CD4-positive, alpha-beta T cell (primary cell): ENCODE results near the gene ITGA7. TPM values are rescaled to one million over a fixed set of nuclear protein-coding genes. Genes with fewer than 3 reads are reported as not detected.

Source experiments
- ATAC-seq: fragments of 200-7000 bp; cut with Tn5 transposase; one replicate; pipeline ENCODE4 v1.10.0; 2022; ENCODE audit warnings: mild to moderate bottlenecking; ENCODE audit not compliant: poor library complexity
- CTCF ChIA-PET: fragments of 350-600 bp; sonication (Branson Sonifier 250); formaldehyde crosslinking; loops from one replicate; lab custom pipeline; 2021; ENCODE audit warnings: antibody characterized with exemption, inconsistent platforms; lab: Charles Lee
- POLR2A ChIA-PET: fragments of 350-600 bp; sonication (Branson Sonifier 250); formaldehyde crosslinking; loops from one replicate; lab custom pipeline; 2021; ENCODE audit warnings: antibody characterized with exemption, inconsistent platforms; lab: Charles Lee
- DNase-seq, 14 experiments: peaks; one replicate each; pipeline ENCODE4 v3.0.0-alpha.2; 2013 to 2020; ENCODE audit warnings: mixed read lengths in 2 of 14
- H3K27ac ChIP-seq, 2 donors: one replicate each; pipeline versions ENCODE4 v1.5.1 to v1.7.0; 2013; ENCODE audit warnings: low read length in 2 of 2, low read depth in 1 of 2, mild to moderate bottlenecking in 1 of 2
- H3K27me3 ChIP-seq, 2 experiments: 1 replicate in 1 of 2; 2 replicates in 1 of 2; pipeline versions ENCODE4 v1.6.1 to v1.7.0; 2013; ENCODE audit warnings: low read length in 2 of 2, control low read depth in 1 of 2, mild to moderate bottlenecking in 1 of 2, moderate library complexity in 1 of 2; ENCODE audit not compliant: insufficient read depth in 2 of 2, control insufficient read depth in 1 of 2
- H3K36me3 ChIP-seq: one replicate; pipeline ENCODE4 v1.6.1; 2013; ENCODE audit warnings: low read length, control low read depth; ENCODE audit not compliant: insufficient read depth
- H3K4me1 ChIP-seq: one replicate; pipeline ENCODE4 v1.6.1; 2013; ENCODE audit warnings: low read length, control low read depth; ENCODE audit not compliant: insufficient read depth
- H3K4me3 ChIP-seq: one replicate; pipeline ENCODE4 v1.5.1; 2013; ENCODE audit warnings: mild to moderate bottlenecking, low read length, moderate library complexity
- H3K9me3 ChIP-seq, 2 experiments: 1 replicate in 1 of 2; 2 replicates in 1 of 2; pipeline versions ENCODE4 v1.6.1 to v1.7.0; 2013; ENCODE audit warnings: low read length in 2 of 2, mild to moderate bottlenecking in 2 of 2, control low read depth in 1 of 2, moderate library complexity in 1 of 2; ENCODE audit not compliant: control insufficient read depth in 1 of 2, insufficient read depth in 1 of 2
- H3K27ac Mint-ChIP-seq: one replicate; pipeline ENCODE4 v1.8.0; 2020; ENCODE audit warnings: mixed read lengths
- H3K27me3 Mint-ChIP-seq: one replicate; pipeline ENCODE4 v1.8.0; 2021; ENCODE audit warnings: mixed read lengths
- H3K36me3 Mint-ChIP-seq: one replicate; pipeline ENCODE4 v1.8.0; 2021; ENCODE audit warnings: low read depth, mixed read lengths
- H3K4me1 Mint-ChIP-seq: one replicate; pipeline ENCODE4 v1.8.0; 2021; ENCODE audit warnings: low read depth, mixed read lengths
- H3K4me3 Mint-ChIP-seq: one replicate; pipeline ENCODE4 v1.8.0; 2020; ENCODE audit warnings: mild to moderate bottlenecking, mixed read lengths
- H3K9me3 Mint-ChIP-seq: one replicate; pipeline ENCODE4 v1.8.0; 2020; ENCODE audit warnings: mixed read lengths
- intact Hi-C, 2 experiments: fragments of 100-400 bp; cut with DNase I in 1 of 2; cut with micrococcal nuclease in 1 of 2; formaldehyde crosslinking; loops; one replicate each; pipeline versions ENCODE4 v1.15.1 to v1.9.0; 2023 to 2025; cut with DNase I, micrococcal nuclease
- total RNA-seq, 174 experiments: library from RNA in 2 of 174; stranded (reverse) in 2 of 174; gene quantifications; one replicate each; pipeline ENCODE4 v1.2.3 and lab custom pipeline; 2021 to 2026
- TF ChIP-seq, protein P1 (sequence below): fragments of 200-600 bp; IDR thresholded peaks from one replicate; pipeline ENCODE4 v1.8.0; 2022; ENCODE audit warnings: antibody characterized with exemption, mild to moderate bottlenecking

The ITGA7 gene
- total RNA-seq, 2 experiments from 2014 or later, result 1.2 to 1.6 TPM

GRCh38 chr12:55695349-55695748, 12.4 kb downstream of the ITGA7 start:
- Mint-ChIP-seq H3K27ac (no peak overlapping the region), H3K4me3 (no peak overlapping the region), H3K27me3 (no peaks in the 10 kb centered on the region), H3K4me1 (no peaks in the 10 kb centered on the region), H3K36me3 (no peaks in the 10 kb centered on the region), H3K9me3 (no peaks in the 10 kb centered on the region)
- no peak overlapping the region for H3K27ac ChIP-seq
- DNase-seq (no peak), ATAC-seq (no peak)
- H3K36me3 ChIP-seq, result no peaks in the 10 kb centered on the region
- H3K4me3 ChIP-seq, result no peak overlapping the region
- H3K27me3 ChIP-seq, result peaks cover 0 to 3% of the 10 kb centered on the region in 2 experiments
- CTCF ChIA-PET, result no interaction called here
- TF ChIP-seq, protein P1, sequence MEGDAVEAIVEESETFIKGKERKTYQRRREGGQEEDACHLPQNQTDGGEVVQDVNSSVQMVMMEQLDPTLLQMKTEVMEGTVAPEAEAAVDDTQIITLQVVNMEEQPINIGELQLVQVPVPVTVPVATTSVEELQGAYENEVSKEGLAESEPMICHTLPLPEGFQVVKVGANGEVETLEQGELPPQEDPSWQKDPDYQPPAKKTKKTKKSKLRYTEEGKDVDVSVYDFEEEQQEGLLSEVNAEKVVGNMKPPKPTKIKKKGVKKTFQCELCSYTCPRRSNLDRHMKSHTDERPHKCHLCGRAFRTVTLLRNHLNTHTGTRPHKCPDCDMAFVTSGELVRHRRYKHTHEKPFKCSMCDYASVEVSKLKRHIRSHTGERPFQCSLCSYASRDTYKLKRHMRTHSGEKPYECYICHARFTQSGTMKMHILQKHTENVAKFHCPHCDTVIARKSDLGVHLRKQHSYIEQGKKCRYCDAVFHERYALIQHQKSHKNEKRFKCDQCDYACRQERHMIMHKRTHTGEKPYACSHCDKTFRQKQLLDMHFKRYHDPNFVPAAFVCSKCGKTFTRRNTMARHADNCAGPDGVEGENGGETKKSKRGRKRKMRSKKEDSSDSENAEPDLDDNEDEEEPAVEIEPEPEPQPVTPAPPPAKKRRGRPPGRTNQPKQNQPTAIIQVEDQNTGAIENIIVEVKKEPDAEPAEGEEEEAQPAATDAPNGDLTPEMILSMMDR, result no peak
- H3K9me3 ChIP-seq, result no peaks in the 10 kb centered on the region
- intact Hi-C loops, result no loop called here
- POLR2A ChIA-PET, result no interaction called here
- H3K4me1 ChIP-seq, result no peaks in the 10 kb centered on the region

GRCh38 chr12:55694651-55695050, 13.1 kb downstream of the ITGA7 start:
- H3K4me3 Mint-ChIP-seq, result no peak overlapping the region
- Histone ChIP-seq H3K9me3 (no peaks in the 10 kb centered on the region), H3K4me1 (no peaks in the 10 kb centered on the region), H3K36me3 (no peaks in the 10 kb centered on the region), H3K27me3 (peaks cover 0 to 3% of the 10 kb centered on the region in 2 experiments), H3K27ac (no peak overlapping the region), H3K4me3 (no peak overlapping the region)
- intact Hi-C loops, result no loop called here
- no peaks in the 10 kb centered on the region for H3K27me3 Mint-ChIP-seq
- no peaks in the 10 kb centered on the region for H3K4me1 Mint-ChIP-seq
- no peaks in the 10 kb centered on the region for H3K9me3 Mint-ChIP-seq
- ChIA-PET CTCF (no interaction called here), POLR2A (no interaction called here)
- no peak overlapping the region for H3K27ac Mint-ChIP-seq
- DNase-seq (peak in 1 of 14 experiments; percentile 8), ATAC-seq (no peak)
- H3K36me3 Mint-ChIP-seq, result no peaks in the 10 kb centered on the region
- TF ChIP-seq, protein P1, result no peak

DNA sequence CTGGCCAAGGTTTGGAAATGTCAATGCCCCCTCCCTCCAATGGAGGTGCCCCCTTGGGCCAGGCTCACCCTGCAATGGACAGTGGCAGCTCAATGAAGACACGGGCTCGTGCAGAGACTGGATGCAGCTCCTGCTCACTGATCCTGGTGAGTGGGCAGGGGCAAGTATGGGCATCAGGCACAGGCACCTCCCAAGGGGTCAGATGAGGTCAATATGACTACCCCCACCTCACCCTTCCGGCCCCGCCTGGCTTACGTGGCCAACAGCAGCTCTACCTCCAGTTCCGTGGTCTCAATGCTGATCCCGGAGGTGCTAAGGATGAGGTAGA, 13.6 kb downstream of the ITGA7 start:
- POLR2A ChIA-PET, result no interaction called here
- H3K4me3 Mint-ChIP-seq, result no peak overlapping the region
- CTCF ChIA-PET, result no interaction called here
- H3K27ac Mint-ChIP-seq, result no peak overlapping the region
- no peaks in the 10 kb centered on the region for H3K4me1 Mint-ChIP-seq
- H3K9me3 Mint-ChIP-seq, result no peaks in the 10 kb centered on the region
- H3K27me3 Mint-ChIP-seq, result no peaks in the 10 kb centered on the region
- intact Hi-C loops, result no loop called here
- DNase-seq (peak in 1 of 14 experiments; percentile 9), ATAC-seq (no peak)
- H3K4me3 ChIP-seq, result no peak overlapping the region
- peaks cover 0 to 3% of the 10 kb centered on the region in 2 experiments for H3K27me3 ChIP-seq
- TF ChIP-seq, protein P1, result no peak
- no peaks in the 10 kb centered on the region for H3K9me3 ChIP-seq
- no peaks in the 10 kb centered on the region for H3K4me1 ChIP-seq
- H3K36me3 Mint-ChIP-seq, result no peaks in the 10 kb centered on the region
- no peaks in the 10 kb centered on the region for H3K36me3 ChIP-seq
- no peak overlapping the region for H3K27ac ChIP-seq
